ENCODE results near the gene EDN2. TPM values are rescaled to one million over a fixed set of nuclear protein-coding genes. Genes with fewer than 3 reads are reported as not detected.

Gene EDN2
- total RNA-seq, 1 experiment from 2014 or later: 0.24 TPM

DNA sequence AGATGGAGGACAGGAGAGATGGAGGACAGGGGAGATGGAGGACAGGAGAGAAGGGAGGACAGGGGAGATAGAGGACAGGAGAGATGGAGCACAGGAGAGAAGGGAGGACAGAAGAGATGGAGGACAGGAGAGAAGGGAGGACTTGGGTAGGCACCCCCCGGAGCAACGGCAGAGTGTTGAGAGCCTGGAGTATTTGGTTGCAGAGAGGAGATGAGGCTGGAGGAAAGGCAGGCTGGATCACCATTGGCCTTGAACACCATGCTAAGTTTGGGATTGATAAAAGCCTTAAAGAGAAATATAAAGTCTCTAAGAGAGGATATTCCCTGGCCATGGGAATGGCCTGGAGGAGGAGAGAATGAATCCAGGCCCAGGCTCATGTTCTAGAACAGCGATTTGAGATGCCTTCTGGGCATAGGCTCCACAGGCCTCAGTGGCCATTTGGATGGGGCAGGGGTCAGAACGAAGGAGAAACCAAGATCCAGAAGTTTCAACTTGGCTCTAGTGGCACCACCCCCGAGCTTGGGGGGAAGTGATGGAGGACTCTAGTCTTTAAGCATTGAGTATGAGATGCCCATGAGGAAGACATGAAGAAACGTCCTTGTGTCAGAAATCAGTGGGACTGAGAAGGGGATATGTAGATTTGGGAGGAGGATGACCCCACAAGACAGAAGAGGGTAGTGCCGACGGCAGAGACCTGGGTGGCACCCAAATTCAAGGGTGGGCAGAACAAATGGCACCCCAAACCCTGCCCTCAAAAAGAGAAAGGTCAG is 47.9 kb upstream of the EDN2 start:
- Histone ChIP-seq H4K5ac (ENCODE audit: insufficient read length, low read depth, low read length) (no peak overlapping the region), H2BK20ac (ENCODE audit: low read depth, low read length, poor library complexity, severe bottlenecking) (no peak overlapping the region), H3K4me1 (ENCODE audit: insufficient read depth, low read length) (no peaks in the 10 kb centered on the region), H2BK120ac (ENCODE audit: low read depth, low read length, poor library complexity, severe bottlenecking) (no peak overlapping the region), H4K91ac (ENCODE audit: insufficient read length, low read depth, low read length) (no peak overlapping the region), H3K23me2 (ENCODE audit: insufficient read length, low read depth, low read length, poor library complexity, severe bottlenecking) (no peaks in the 10 kb centered on the region), H3K9ac (ENCODE audit: extremely low read depth, insufficient read length, low read length) (no peak overlapping the region), H2AFZ (ENCODE audit: low read length) (no peak overlapping the region), H3T11ph (ENCODE audit: low read length) (no peak overlapping the region), H3K9me3 (ENCODE audit: control insufficient read depth, low read depth, low read length) (no peaks in the 10 kb centered on the region), H3K79me2 (ENCODE audit: insufficient read depth, low read length) (no peaks in the 10 kb centered on the region), H4K20me1 (ENCODE audit: control insufficient read depth, insufficient read depth, insufficient read length) (no peaks in the 10 kb centered on the region), H2BK5ac (ENCODE audit: insufficient read length, low read length) (no peak overlapping the region), H3K27me3 (ENCODE audit: insufficient read depth, low read length) (no peaks in the 10 kb centered on the region), H3K79me1 (ENCODE audit: insufficient read depth, low read depth, low read length, poor library complexity, severe bottlenecking) (no peaks in the 10 kb centered on the region), H3K4ac (ENCODE audit: low read depth, low read length) (no peak overlapping the region), H2AK5ac (ENCODE audit: insufficient read length, low read length) (no peak overlapping the region), H4K8ac (replicated peaks; ENCODE audit: insufficient read length, low read depth, low read length) (no peak overlapping the region), H3K27ac (ENCODE audit: insufficient read length, low read depth, low read length) (no peak overlapping the region), H2BK15ac (ENCODE audit: low read depth, low read length) (no peak overlapping the region), H2BK12ac (ENCODE audit: insufficient read length, low read depth, low read length) (no peak overlapping the region), H3K4me2 (ENCODE audit: insufficient read depth, insufficient read length, low read length) (no peak overlapping the region), H3K23ac (ENCODE audit: insufficient read length, low read depth, low read length) (no peak overlapping the region), H3K18ac (ENCODE audit: insufficient read length, low read depth, low read length) (no peak overlapping the region), H3K56ac (ENCODE audit: insufficient read length, low read depth, low read length) (no peak overlapping the region), H3K14ac (ENCODE audit: insufficient read depth, low read length) (no peak overlapping the region)
- no peaks in the 10 kb centered on the region for H3K4me1 Mint-ChIP-seq
- H3K27ac Mint-ChIP-seq: no peak overlapping the region
- no CpG with 5 or more reads among the region's 8 CpGs for WGBS (ENCODE audit: extremely low coverage, insufficient read length, low lambda C conversion rate)
- DNase-seq: no peak
- H3K27me3 Mint-ChIP-seq (ENCODE audit: low read depth): peaks cover 31% of the 10 kb centered on the region
- TF ChIP-seq CTCF (conservative IDR thresholded peaks at IDR 0.05): no peak
- H3K36me3 Mint-ChIP-seq (ENCODE audit: insufficient read depth in 1 of 3, low read depth in 3 of 3): peaks cover 0 to 5% (median 2%) of the 10 kb centered on the region in 3 experiments; a peak in 2 of 7 replicates
- H3K9me3 Mint-ChIP-seq: peaks cover 19 to 29% of the 10 kb centered on the region in 2 experiments; a peak in 4 of 5 replicates
- no peak overlapping the region for H3K4me3 Mint-ChIP-seq

Measured in H9 (cell line).